ENCODE data around the gene OR51B4.
"Not testable (repeated sequence)": the region's sequence is repeated elsewhere in the genome, so short reads cannot be mapped to it uniquely, and the experiment has no call there.

OR51B4 gene

GRCh38 chr11:5300251-5300650 is 1.5 kb downstream of the OR51B4 start:
- Histone ChIP-seq H3K9me2 (replicated peaks; ENCODE audit: insufficient read depth, low read length) (no peaks in the 10 kb centered on the region), H3K36me3 (ENCODE audit: low read length) (no peaks in the 10 kb centered on the region), H3K79me2 (ENCODE audit: insufficient read depth, low read length) (no peaks in the 10 kb centered on the region), H3K27me3 (ENCODE audit: low read length) (no peaks in the 10 kb centered on the region), H3K9ac (ENCODE audit: low read length) (no peak overlapping the region), H3K4me2 (ENCODE audit: low read depth, low read length, poor library complexity, severe bottlenecking) (no peak overlapping the region), H3K27ac (ENCODE audit: low read depth, low read length) (no peak overlapping the region), H3F3A (ENCODE audit: insufficient read depth) (no peaks in the 10 kb centered on the region), H4K20me1 (ENCODE audit: low read depth, low read length) (no peaks in the 10 kb centered on the region), H2AFZ (ENCODE audit: low read depth, low read length, severe bottlenecking) (no peak overlapping the region), H3K4me3 (ENCODE audit: insufficient read depth, low read length, poor library complexity, severe bottlenecking) (no peak overlapping the region), H3K9me3 (ENCODE audit: insufficient read depth, low read length) (no peaks in the 10 kb centered on the region)
- no peak for TF ChIP-seq EZH2phosphoT487 (conservative IDR thresholded peaks at IDR 0.05; ENCODE audit: low read length)
- TF ChIP-seq CTCF (IDR thresholded peaks at IDR 0.05; ENCODE audit: insufficient read depth, low read length, poor library complexity, severe bottlenecking) = no peak

GRCh38 chr11:5298451-5298850 is 3.3 kb downstream of the OR51B4 start:
- no peak overlapping the region for H3K9ac ChIP-seq (ENCODE audit: low read length)

GRCh38 chr11:5297721-5298323 is 3.9 kb downstream of the OR51B4 start:
- no peaks in the 10 kb centered on the region for H3K79me2 ChIP-seq (ENCODE audit: insufficient read depth, low read length)
- no peak overlapping the region for H2AFZ ChIP-seq (ENCODE audit: low read depth, low read length, severe bottlenecking)
- no peak overlapping the region for H3K4me3 ChIP-seq (ENCODE audit: insufficient read depth, low read length, poor library complexity, severe bottlenecking)
- H3K9me2 ChIP-seq (replicated peaks; ENCODE audit: insufficient read depth, low read length) = no peaks in the 10 kb centered on the region
- H3K4me2 ChIP-seq (ENCODE audit: low read depth, low read length, poor library complexity, severe bottlenecking) = no peak overlapping the region
- H3F3A ChIP-seq (ENCODE audit: insufficient read depth) = no peaks in the 10 kb centered on the region
- no peak overlapping the region for H3K9ac ChIP-seq (ENCODE audit: low read length)
- no peak overlapping the region for H3K27ac ChIP-seq (ENCODE audit: low read depth, low read length)
- no peaks in the 10 kb centered on the region for H4K20me1 ChIP-seq (ENCODE audit: low read depth, low read length)
- H3K27me3 ChIP-seq (ENCODE audit: low read length) = no peaks in the 10 kb centered on the region
- TF ChIP-seq CTCF (IDR thresholded peaks at IDR 0.05; ENCODE audit: insufficient read depth, low read length, poor library complexity, severe bottlenecking) (no peak), EZH2phosphoT487 (conservative IDR thresholded peaks at IDR 0.05; ENCODE audit: low read length) (no peak)
- no peaks in the 10 kb centered on the region for H3K36me3 ChIP-seq (ENCODE audit: low read length)
- H3K9me3 ChIP-seq (ENCODE audit: insufficient read depth, low read length) = no peaks in the 10 kb centered on the region

More at GRCh38 chr11:5298451-5298850, 3.3 kb downstream of the OR51B4 start:
- Histone ChIP-seq H3K4me3 (ENCODE audit: insufficient read depth, low read length, poor library complexity, severe bottlenecking) (no peak overlapping the region), H3K36me3 (ENCODE audit: low read length) (no peaks in the 10 kb centered on the region), H3K27me3 (ENCODE audit: low read length) (no peaks in the 10 kb centered on the region), H2AFZ (ENCODE audit: low read depth, low read length, severe bottlenecking) (no peak overlapping the region), H3K27ac (ENCODE audit: low read depth, low read length) (no peak overlapping the region), H4K20me1 (ENCODE audit: low read depth, low read length) (no peaks in the 10 kb centered on the region), H3K79me2 (ENCODE audit: insufficient read depth, low read length) (no peaks in the 10 kb centered on the region), H3K9me3 (ENCODE audit: insufficient read depth, low read length) (no peaks in the 10 kb centered on the region), H3K4me2 (ENCODE audit: low read depth, low read length, poor library complexity, severe bottlenecking) (no peak overlapping the region), H3F3A (ENCODE audit: insufficient read depth) (no peaks in the 10 kb centered on the region), H3K9me2 (replicated peaks; ENCODE audit: insufficient read depth, low read length) (no peaks in the 10 kb centered on the region)
- TF ChIP-seq CTCF (IDR thresholded peaks at IDR 0.05; ENCODE audit: insufficient read depth, low read length, poor library complexity, severe bottlenecking) (no peak), EZH2phosphoT487 (conservative IDR thresholded peaks at IDR 0.05; ENCODE audit: low read length) (no peak)

GRCh38 chr11:5294342-5294995 is 7.3 kb downstream of the OR51B4 start:
- H3K36me3 ChIP-seq (ENCODE audit: low read length); H3K9ac ChIP-seq (ENCODE audit: low read length); H2AFZ ChIP-seq (ENCODE audit: low read depth, low read length, severe bottlenecking); H3F3A ChIP-seq (ENCODE audit: insufficient read depth); H3K4me3 ChIP-seq (ENCODE audit: insufficient read depth, low read length, poor library complexity, severe bottlenecking); H3K4me2 ChIP-seq (ENCODE audit: low read depth, low read length, poor library complexity, severe bottlenecking); H3K79me2 ChIP-seq (ENCODE audit: insufficient read depth, low read length); H3K9me3 ChIP-seq (ENCODE audit: insufficient read depth, low read length); H4K20me1 ChIP-seq (ENCODE audit: low read depth, low read length); H3K9me2 ChIP-seq (replicated peaks; ENCODE audit: insufficient read depth, low read length); H3K27ac ChIP-seq (ENCODE audit: low read depth, low read length); H3K27me3 ChIP-seq (ENCODE audit: low read length): not testable (repeated sequence)
